Esophagus squamous epithelium (tissue), 4 donors: ENCODE results near the gene LIN7C.

Source experiments
- POLR2A ChIP-seq, 4 donors: fragments of 450-650 bp; IDR thresholded peaks; one replicate each; pipeline ENCODE4 v1.6.1; 2017; ENCODE audit warnings: antibody characterized with exemption in 4 of 4, mild to moderate bottlenecking in 4 of 4, moderate library complexity in 3 of 4
- TF ChIP-seq, protein P1 (sequence below), 6 experiments: fragments of 450-650 bp in 4 of 6; fragments of 200-600 bp in 2 of 6; sonication (generic) in 2 of 6; IDR thresholded peaks; one replicate each; pipeline ENCODE4 v1.5.1; 2016 to 2019; ENCODE audit warnings: antibody characterized with exemption in 6 of 6, mild to moderate bottlenecking in 4 of 6, moderate library complexity in 4 of 6

DNA sequence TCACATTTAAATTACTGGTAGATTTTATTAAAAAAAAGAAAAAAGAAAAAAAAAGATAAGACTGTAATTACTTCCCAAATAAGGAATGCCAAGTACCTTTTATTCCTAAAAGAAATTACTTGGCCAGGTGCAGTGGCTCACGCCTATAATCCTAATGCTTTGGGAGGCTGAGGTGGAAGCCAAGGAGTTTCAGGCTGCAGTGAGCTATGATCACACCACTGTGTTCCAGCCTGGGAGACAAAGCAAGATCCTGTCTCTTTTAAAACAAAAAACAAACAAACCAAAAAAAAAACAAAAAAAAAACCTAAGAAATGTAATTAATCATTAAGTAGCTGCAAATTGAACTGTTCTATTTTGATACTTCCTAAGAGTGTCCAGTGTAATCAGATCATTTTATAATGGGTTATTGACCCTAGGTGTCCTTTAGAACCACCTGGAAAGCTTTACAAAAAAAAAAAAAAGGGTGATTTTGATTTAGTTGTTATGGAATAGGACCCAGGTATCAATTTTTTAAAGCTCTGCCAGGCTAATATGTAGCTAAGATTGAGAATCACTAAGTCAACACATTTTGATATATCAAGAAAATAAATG, 10.8 kb downstream of the LIN7C start:
- TF ChIP-seq, protein P1, sequence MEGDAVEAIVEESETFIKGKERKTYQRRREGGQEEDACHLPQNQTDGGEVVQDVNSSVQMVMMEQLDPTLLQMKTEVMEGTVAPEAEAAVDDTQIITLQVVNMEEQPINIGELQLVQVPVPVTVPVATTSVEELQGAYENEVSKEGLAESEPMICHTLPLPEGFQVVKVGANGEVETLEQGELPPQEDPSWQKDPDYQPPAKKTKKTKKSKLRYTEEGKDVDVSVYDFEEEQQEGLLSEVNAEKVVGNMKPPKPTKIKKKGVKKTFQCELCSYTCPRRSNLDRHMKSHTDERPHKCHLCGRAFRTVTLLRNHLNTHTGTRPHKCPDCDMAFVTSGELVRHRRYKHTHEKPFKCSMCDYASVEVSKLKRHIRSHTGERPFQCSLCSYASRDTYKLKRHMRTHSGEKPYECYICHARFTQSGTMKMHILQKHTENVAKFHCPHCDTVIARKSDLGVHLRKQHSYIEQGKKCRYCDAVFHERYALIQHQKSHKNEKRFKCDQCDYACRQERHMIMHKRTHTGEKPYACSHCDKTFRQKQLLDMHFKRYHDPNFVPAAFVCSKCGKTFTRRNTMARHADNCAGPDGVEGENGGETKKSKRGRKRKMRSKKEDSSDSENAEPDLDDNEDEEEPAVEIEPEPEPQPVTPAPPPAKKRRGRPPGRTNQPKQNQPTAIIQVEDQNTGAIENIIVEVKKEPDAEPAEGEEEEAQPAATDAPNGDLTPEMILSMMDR (IDR thresholded peaks at IDR 0.05), result no peak
- TF ChIP-seq POLR2A (IDR thresholded peaks at IDR 0.05), result no peak
